ENCODE data around the gene ZMYM4.

ZMYM4 gene

GRCh38 chr1:35361638-35362037 lies 93.1 kb downstream of the ZMYM4 start (continued):
- TF ChIP-seq POU6F1 (CRISPR knock-in tag; IDR thresholded peaks at IDR 0.05; ENCODE audit: borderline replicate concordance, low read depth): no peak

GRCh38 chr1:35364741-35365140 lies 96.2 kb downstream of the ZMYM4 start:
- ATAC-seq: no peak
- no peak for TF ChIP-seq CSRNP3 (CRISPR knock-in tag; IDR thresholded peaks at IDR 0.05)
- no peak for TF ChIP-seq ISL1 (CRISPR knock-in tag; IDR thresholded peaks at IDR 0.05)
- TF ChIP-seq BACH2 (CRISPR knock-in tag; IDR thresholded peaks at IDR 0.05; ENCODE audit: borderline replicate concordance): no peak
- TF ChIP-seq TSHZ2 (CRISPR knock-in tag; IDR thresholded peaks at IDR 0.05): no peak
- TF ChIP-seq PATZ1 (CRISPR knock-in tag; IDR thresholded peaks at IDR 0.05; ENCODE audit: borderline replicate concordance): no peak
- TF ChIP-seq ZNF8 (CRISPR knock-in tag; IDR thresholded peaks at IDR 0.05): no peak
- TF ChIP-seq SNAI2 (CRISPR knock-in tag; IDR thresholded peaks at IDR 0.05): no peak
- TF ChIP-seq RARB (CRISPR knock-in tag; IDR thresholded peaks at IDR 0.05): no peak
- TF ChIP-seq ARNTL (CRISPR knock-in tag; IDR thresholded peaks at IDR 0.05; ENCODE audit: borderline replicate concordance, low read depth): no peak
- TF ChIP-seq GLIS3 (CRISPR knock-in tag; IDR thresholded peaks at IDR 0.05): no peak
- TF ChIP-seq ZFP3 (CRISPR knock-in tag; IDR thresholded peaks at IDR 0.05): no peak
- no peak for TF ChIP-seq ZFP30 (CRISPR knock-in tag; IDR thresholded peaks at IDR 0.05)
- no peak for TF ChIP-seq CSDC2 (CRISPR knock-in tag; IDR thresholded peaks at IDR 0.05)
- no peak for TF ChIP-seq ZNF565 (CRISPR knock-in tag; conservative IDR thresholded peaks at IDR 0.05; ENCODE audit: low read depth)
- no peak for TF ChIP-seq TOX (CRISPR knock-in tag; IDR thresholded peaks at IDR 0.05; ENCODE audit: borderline replicate concordance)
- TF ChIP-seq PPARA (CRISPR knock-in tag; IDR thresholded peaks at IDR 0.05; ENCODE audit: borderline replicate concordance): no peak
- no peak for TF ChIP-seq ZC3H10 (CRISPR knock-in tag; IDR thresholded peaks at IDR 0.05)

- no peak for ATAC-seq
- TF ChIP-seq TCF4 (CRISPR knock-in tag; IDR thresholded peaks at IDR 0.05; ENCODE audit: borderline replicate concordance): no peak
- TF ChIP-seq TSHZ2 (CRISPR knock-in tag; IDR thresholded peaks at IDR 0.05): no peak
- TF ChIP-seq ZNF8 (CRISPR knock-in tag; IDR thresholded peaks at IDR 0.05): no peak
- TF ChIP-seq ZFP3 (CRISPR knock-in tag; IDR thresholded peaks at IDR 0.05): no peak
- no peak for TF ChIP-seq GLIS3 (CRISPR knock-in tag; IDR thresholded peaks at IDR 0.05)
- no peak for TF ChIP-seq POU6F1 (CRISPR knock-in tag; IDR thresholded peaks at IDR 0.05; ENCODE audit: borderline replicate concordance, low read depth)
- no peak for TF ChIP-seq CSDC2 (CRISPR knock-in tag; IDR thresholded peaks at IDR 0.05)
- no peak for TF ChIP-seq ESRRG (CRISPR knock-in tag; IDR thresholded peaks at IDR 0.05)
- TF ChIP-seq ARNTL (CRISPR knock-in tag; IDR thresholded peaks at IDR 0.05; ENCODE audit: borderline replicate concordance, low read depth): no peak
- TF ChIP-seq PPARA (CRISPR knock-in tag; IDR thresholded peaks at IDR 0.05; ENCODE audit: borderline replicate concordance): no peak
Observed at GRCh38 chr1:35367914-35368313, 99.4 kb downstream of the ZMYM4 start.

All from SK-N-SH treated with all-trans-retinoic acid at 6 μM for 48 hours (cell line).